Panc1 (cell line): Measurements from ENCODE around the gene AGAP1.

Experiments
- TF ChIP-seq, protein P1 (sequence below): fragments of 450-650 bp; IDR thresholded peaks from 2 replicates; pipeline ENCODE4 v1.5.1; 2017; ENCODE audit warnings: mild to moderate bottlenecking
- TF ChIP-seq, protein P2 (sequence below), 2 experiments: IDR thresholded peaks; 2 replicates each; pipeline ENCODE4 v1.6.1; 2011 to 2012; ENCODE audit warnings: low read depth in 2 of 2, control low read depth in 1 of 2, low read length in 1 of 2, mild to moderate bottlenecking in 1 of 2, moderate library complexity in 1 of 2; ENCODE audit not compliant: insufficient read depth in 1 of 2

- TF ChIP-seq, protein P1, sequence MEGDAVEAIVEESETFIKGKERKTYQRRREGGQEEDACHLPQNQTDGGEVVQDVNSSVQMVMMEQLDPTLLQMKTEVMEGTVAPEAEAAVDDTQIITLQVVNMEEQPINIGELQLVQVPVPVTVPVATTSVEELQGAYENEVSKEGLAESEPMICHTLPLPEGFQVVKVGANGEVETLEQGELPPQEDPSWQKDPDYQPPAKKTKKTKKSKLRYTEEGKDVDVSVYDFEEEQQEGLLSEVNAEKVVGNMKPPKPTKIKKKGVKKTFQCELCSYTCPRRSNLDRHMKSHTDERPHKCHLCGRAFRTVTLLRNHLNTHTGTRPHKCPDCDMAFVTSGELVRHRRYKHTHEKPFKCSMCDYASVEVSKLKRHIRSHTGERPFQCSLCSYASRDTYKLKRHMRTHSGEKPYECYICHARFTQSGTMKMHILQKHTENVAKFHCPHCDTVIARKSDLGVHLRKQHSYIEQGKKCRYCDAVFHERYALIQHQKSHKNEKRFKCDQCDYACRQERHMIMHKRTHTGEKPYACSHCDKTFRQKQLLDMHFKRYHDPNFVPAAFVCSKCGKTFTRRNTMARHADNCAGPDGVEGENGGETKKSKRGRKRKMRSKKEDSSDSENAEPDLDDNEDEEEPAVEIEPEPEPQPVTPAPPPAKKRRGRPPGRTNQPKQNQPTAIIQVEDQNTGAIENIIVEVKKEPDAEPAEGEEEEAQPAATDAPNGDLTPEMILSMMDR: no peak
- TF ChIP-seq, protein P2, sequence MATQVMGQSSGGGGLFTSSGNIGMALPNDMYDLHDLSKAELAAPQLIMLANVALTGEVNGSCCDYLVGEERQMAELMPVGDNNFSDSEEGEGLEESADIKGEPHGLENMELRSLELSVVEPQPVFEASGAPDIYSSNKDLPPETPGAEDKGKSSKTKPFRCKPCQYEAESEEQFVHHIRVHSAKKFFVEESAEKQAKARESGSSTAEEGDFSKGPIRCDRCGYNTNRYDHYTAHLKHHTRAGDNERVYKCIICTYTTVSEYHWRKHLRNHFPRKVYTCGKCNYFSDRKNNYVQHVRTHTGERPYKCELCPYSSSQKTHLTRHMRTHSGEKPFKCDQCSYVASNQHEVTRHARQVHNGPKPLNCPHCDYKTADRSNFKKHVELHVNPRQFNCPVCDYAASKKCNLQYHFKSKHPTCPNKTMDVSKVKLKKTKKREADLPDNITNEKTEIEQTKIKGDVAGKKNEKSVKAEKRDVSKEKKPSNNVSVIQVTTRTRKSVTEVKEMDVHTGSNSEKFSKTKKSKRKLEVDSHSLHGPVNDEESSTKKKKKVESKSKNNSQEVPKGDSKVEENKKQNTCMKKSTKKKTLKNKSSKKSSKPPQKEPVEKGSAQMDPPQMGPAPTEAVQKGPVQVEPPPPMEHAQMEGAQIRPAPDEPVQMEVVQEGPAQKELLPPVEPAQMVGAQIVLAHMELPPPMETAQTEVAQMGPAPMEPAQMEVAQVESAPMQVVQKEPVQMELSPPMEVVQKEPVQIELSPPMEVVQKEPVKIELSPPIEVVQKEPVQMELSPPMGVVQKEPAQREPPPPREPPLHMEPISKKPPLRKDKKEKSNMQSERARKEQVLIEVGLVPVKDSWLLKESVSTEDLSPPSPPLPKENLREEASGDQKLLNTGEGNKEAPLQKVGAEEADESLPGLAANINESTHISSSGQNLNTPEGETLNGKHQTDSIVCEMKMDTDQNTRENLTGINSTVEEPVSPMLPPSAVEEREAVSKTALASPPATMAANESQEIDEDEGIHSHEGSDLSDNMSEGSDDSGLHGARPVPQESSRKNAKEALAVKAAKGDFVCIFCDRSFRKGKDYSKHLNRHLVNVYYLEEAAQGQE (IDR thresholded peaks at IDR 0.05; ENCODE audit: insufficient read depth in 1 of 2, low read depth in 2 of 2, low read length in 1 of 2): no peak
Measured at GRCh38 chr2:235616885-235617284, 123.0 kb downstream of the AGAP1 start.
